GM23338 (cell line): Measurements from ENCODE around the gene BICDL2. TPM values are rescaled to one million over a fixed set of nuclear protein-coding genes. Genes with fewer than 3 reads are reported as not detected.

Experiments
- ATAC-seq: fragments of 200-7000 bp; cut with Tn5 transposase; 3 replicates; pipeline ENCODE4 v1.9.1; 2020
- DNase-seq: peaks from one replicate; pipeline ENCODE4 v3.0.0-alpha.2; 2015; ENCODE audit warnings: low spot score
- H2AFZ ChIP-seq: fragments of 200-600 bp; sonication (generic); 2 replicates; pipeline ENCODE4 v1.8.0; 2016; ENCODE audit warnings: antibody characterized with exemption, mild to moderate bottlenecking, moderate library complexity
- H3F3A ChIP-seq: fragments of 200-600 bp; sonication (generic); replicated peaks from 2 replicates; pipeline ENCODE4 v1.8.0; 2017; ENCODE audit warnings: antibody characterized with exemption, mixed run types, low read depth
- H3K27ac ChIP-seq: fragments of 200-600 bp; sonication (generic); 2 replicates; pipeline ENCODE4 v1.6.1; 2016; ENCODE audit warnings: low read depth
- H3K27me3 ChIP-seq: fragments of 200-600 bp; sonication (generic); 2 replicates; pipeline ENCODE4 v1.8.0; 2016; ENCODE audit warnings: mild to moderate bottlenecking, mixed run types, moderate library complexity; ENCODE audit not compliant: insufficient read depth
- H3K36me3 ChIP-seq: fragments of 200-600 bp; sonication (generic); 2 replicates; pipeline ENCODE4 v1.8.0; 2016; ENCODE audit warnings: mild to moderate bottlenecking; ENCODE audit not compliant: insufficient read depth
- H3K4me1 ChIP-seq: fragments of 200-600 bp; sonication (generic); 2 replicates; pipeline ENCODE4 v1.8.0; 2016; ENCODE audit warnings: mild to moderate bottlenecking, moderate library complexity; ENCODE audit not compliant: insufficient read depth
- H3K4me2 ChIP-seq: fragments of 200-600 bp; sonication (generic); 2 replicates; pipeline ENCODE4 v1.7.1; 2017; ENCODE audit warnings: mixed run types
- H3K4me3 ChIP-seq: fragments of 200-600 bp; sonication (generic); 2 replicates; pipeline ENCODE4 v1.6.1; 2016; ENCODE audit warnings: mixed run types
- H3K79me2 ChIP-seq: fragments of 200-600 bp; sonication (generic); replicated peaks from 2 replicates; pipeline ENCODE4 v1.8.0; 2017; ENCODE audit warnings: mild to moderate bottlenecking; ENCODE audit not compliant: insufficient read depth
- H3K9me2 ChIP-seq: fragments of 200-600 bp; sonication (generic); 2 replicates; pipeline ENCODE4 v1.8.0; 2017; ENCODE audit not compliant: insufficient read depth
- H4K20me1 ChIP-seq: fragments of 200-600 bp; sonication (generic); replicated peaks from 2 replicates; pipeline ENCODE4 v1.8.0; 2017; ENCODE audit warnings: mild to moderate bottlenecking; ENCODE audit not compliant: insufficient read depth
- H3K27ac Mint-ChIP-seq: 2 replicates; pipeline ENCODE4 v1.8.0; 2020; ENCODE audit warnings: inconsistent platforms, mild to moderate bottlenecking, moderate library complexity, mixed read lengths
- H3K27me3 Mint-ChIP-seq: 3 replicates; pipeline ENCODE4 v1.8.0; 2022; ENCODE audit warnings: low read depth, mild to moderate bottlenecking, moderate library complexity, mixed read lengths, inconsistent platforms; ENCODE audit not compliant: insufficient read depth, poor library complexity
- H3K36me3 Mint-ChIP-seq: 3 replicates; pipeline ENCODE4 v1.8.0; 2021; ENCODE audit warnings: low read depth, mild to moderate bottlenecking, inconsistent platforms, moderate library complexity, mixed read lengths
- H3K4me1 Mint-ChIP-seq: 3 replicates; pipeline ENCODE4 v1.8.0; 2020; ENCODE audit warnings: mild to moderate bottlenecking, inconsistent platforms, mixed read lengths
- H3K4me3 Mint-ChIP-seq: 3 replicates; pipeline ENCODE4 v1.8.0; 2021; ENCODE audit warnings: moderate library complexity, mild to moderate bottlenecking, inconsistent platforms, mixed read lengths
- H3K9me3 Mint-ChIP-seq: 3 replicates; pipeline ENCODE4 v1.8.0; 2020; ENCODE audit warnings: moderate library complexity, mild to moderate bottlenecking, inconsistent platforms, mixed read lengths
- CREB1 ChIP-seq: fragments of 250-450 bp; sonication (Bioruptor Pico); IDR thresholded peaks from 2 replicates; pipeline ENCODE4 v1.5.0; 2020; ENCODE audit warnings: low read depth, mild to moderate bottlenecking, moderate library complexity
- EZH2 ChIP-seq: fragments of 200-600 bp; sonication (generic); IDR thresholded peaks from one replicate; pipeline ENCODE4 v1.8.0; 2017; ENCODE audit warnings: antibody characterized with exemption, mild to moderate bottlenecking, low read depth; ENCODE audit not compliant: unreplicated experiment
- EZH2phosphoT487 ChIP-seq: fragments of 200-600 bp; sonication (generic); IDR thresholded peaks from one replicate; pipeline ENCODE4 v1.8.1; 2018; ENCODE audit warnings: antibody characterized with exemption; ENCODE audit not compliant: unreplicated experiment
- JUNB ChIP-seq: IDR thresholded peaks from one replicate; pipeline ENCODE4 v1.6.1; 2016; ENCODE audit warnings: antibody characterized with exemption; ENCODE audit not compliant: unreplicated experiment
- NANOG ChIP-seq: IDR thresholded peaks from 2 replicates; pipeline ENCODE4 v1.6.1; 2016; ENCODE audit warnings: antibody characterized with exemption, borderline replicate concordance
- POLR2AphosphoS5 ChIP-seq: IDR thresholded peaks from 2 replicates; pipeline ENCODE4 v1.6.1; 2016; ENCODE audit warnings: antibody characterized with exemption, low read depth
- STAT1 ChIP-seq: IDR thresholded peaks from one replicate; pipeline ENCODE4 v1.6.1; 2016; ENCODE audit warnings: antibody characterized with exemption; ENCODE audit not compliant: unreplicated experiment
- ZNF114 ChIP-seq: fragments of 250-450 bp; sonication (Bioruptor Pico); IDR thresholded peaks from 2 replicates; pipeline ENCODE4 v1.5.0; 2020; ENCODE audit warnings: mild to moderate bottlenecking, moderate library complexity
- ZNF331 ChIP-seq: fragments of 250-450 bp; sonication (Bioruptor Pico); IDR thresholded peaks from 2 replicates; pipeline ENCODE4 v1.5.0; 2020; ENCODE audit warnings: low read depth, mild to moderate bottlenecking, moderate library complexity
- polyA plus RNA-seq: library from polyadenylated mRNA; unstranded; fragments of >200 nt; fragmentation: Nextera tagmentation; extraction: Ambion mirVana; gene quantifications from 2 replicates; pipeline ENCODE4 v1.2.1, GENCODE V29; 2016
- total RNA-seq: library from RNA; depleted of rRNA; stranded (reverse); fragments of >200 nt; shearing (Covaris generic); gene quantifications from 2 replicates; pipeline ENCODE4 v1.2.3, GENCODE V29; 2014
- TF ChIP-seq, protein P1 (sequence below): IDR thresholded peaks from one replicate; pipeline ENCODE4 v1.6.1; 2018; ENCODE audit warnings: antibody characterized with exemption; ENCODE audit not compliant: unreplicated experiment
- TF ChIP-seq, protein P2 (sequence below), 2 experiments: fragments of 200-600 bp in 1 of 2; sonication (generic) in 1 of 2; conservative IDR thresholded peaks; 2 replicates each; pipeline versions ENCODE4 v1.5.1 to v1.6.1; 2016 to 2017; ENCODE audit warnings: antibody characterized with exemption in 2 of 2, low read depth in 2 of 2, mild to moderate bottlenecking in 2 of 2, moderate library complexity in 1 of 2
- TF ChIP-seq, protein P3 (sequence below): IDR thresholded peaks from 2 replicates; pipeline ENCODE4 v1.6.1; 2016; ENCODE audit warnings: antibody characterized with exemption
- TF ChIP-seq, protein P4 (sequence below): fragments of 250-450 bp; sonication (Bioruptor Pico); IDR thresholded peaks from 2 replicates; pipeline ENCODE4 v1.5.0; 2020; ENCODE audit warnings: mild to moderate bottlenecking, moderate library complexity

Gene BICDL2
- total and polyA plus RNA-seq, 2 experiments from 2014 or later, result 12.7 to 18.4 TPM

DNA sequence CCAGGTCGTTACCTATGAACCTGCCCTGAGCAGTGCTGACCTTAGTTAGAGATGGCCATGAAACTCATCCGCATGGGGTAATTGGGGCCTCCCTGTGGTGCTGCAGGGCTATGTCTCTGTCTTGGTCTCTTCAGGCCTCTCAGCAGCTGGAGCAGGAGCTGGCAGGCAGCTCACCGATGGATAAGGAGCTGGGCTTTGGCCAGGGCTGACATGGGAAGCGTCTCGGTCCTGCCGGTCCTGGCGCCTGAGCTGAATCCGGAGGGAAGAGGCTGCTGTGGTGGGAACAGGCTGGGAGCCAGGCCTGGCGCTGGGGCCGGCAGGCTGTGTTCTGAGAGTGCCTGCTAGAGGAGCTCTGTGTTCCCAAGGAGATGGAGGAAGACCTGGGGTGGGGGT, 38.8 kb upstream of the BICDL2 start (continued):
- TF ChIP-seq ZNF331 (CRISPR knock-in tag) (no peak), NANOG (no peak), POLR2AphosphoS5 (no peak)

DNA sequence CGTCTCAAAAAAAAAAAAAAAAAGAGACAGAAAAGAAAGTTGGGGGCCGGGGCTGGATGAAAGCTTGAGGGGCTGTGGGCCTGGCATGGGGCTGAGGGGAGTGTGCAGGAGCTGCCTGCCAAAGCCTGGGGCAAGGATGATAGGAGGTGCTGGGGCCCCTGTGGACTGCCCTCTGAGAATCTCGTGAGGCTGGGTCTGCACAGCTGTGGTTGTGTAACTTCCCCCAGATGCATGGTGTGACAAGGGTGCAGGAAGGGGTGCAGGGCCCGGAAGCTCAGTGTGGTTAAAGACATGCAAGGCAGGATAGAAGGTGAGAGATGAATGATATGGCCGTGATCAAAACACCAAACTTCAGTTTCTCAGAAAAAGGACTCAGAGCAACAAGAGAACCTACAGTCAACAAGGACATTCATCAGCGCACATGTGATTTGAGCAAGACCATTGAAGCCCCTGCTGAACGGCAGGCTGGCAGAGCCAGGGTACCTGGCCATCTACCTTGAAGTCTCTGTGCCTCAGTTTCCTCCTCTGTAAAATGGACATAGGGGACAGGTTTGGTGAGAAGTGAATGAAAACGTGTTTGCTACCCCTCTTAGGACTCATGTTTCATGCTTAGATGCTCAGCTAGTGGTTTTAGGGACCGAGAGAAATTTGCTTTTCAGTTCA, 38.2 kb upstream of the BICDL2 start:
- no peak overlapping the region for H3K4me3 ChIP-seq
- H3F3A ChIP-seq, result no peaks in the 10 kb centered on the region
- no peaks in the 10 kb centered on the region for H3K79me2 ChIP-seq
- Mint-ChIP-seq H3K4me3 (no peak overlapping the region), H3K4me1 (peaks cover 44% of the 10 kb centered on the region), H3K36me3 (peaks cover 22% of the 10 kb centered on the region), H3K27me3 (peaks cover 13% of the 10 kb centered on the region), H3K9me3 (no peaks in the 10 kb centered on the region; the same call in 2 of the 3 replicates), H3K27ac (no peak overlapping the region)
- DNase-seq, result no peak
- no peak overlapping the region for H3K27ac ChIP-seq
- H3K4me2 ChIP-seq, result no peak overlapping the region
- no peaks in the 10 kb centered on the region for H3K27me3 ChIP-seq
- no peaks in the 10 kb centered on the region for H3K36me3 ChIP-seq
- no peaks in the 10 kb centered on the region for H4K20me1 ChIP-seq
- no peak overlapping the region for H2AFZ ChIP-seq
- H3K9me2 ChIP-seq, result no peaks in the 10 kb centered on the region
- ATAC-seq, result no peak
- peaks cover 9% of the 10 kb centered on the region for H3K4me1 ChIP-seq
- no peak for TF ChIP-seq CREB1 (CRISPR knock-in tag)
- TF ChIP-seq, protein P1, sequence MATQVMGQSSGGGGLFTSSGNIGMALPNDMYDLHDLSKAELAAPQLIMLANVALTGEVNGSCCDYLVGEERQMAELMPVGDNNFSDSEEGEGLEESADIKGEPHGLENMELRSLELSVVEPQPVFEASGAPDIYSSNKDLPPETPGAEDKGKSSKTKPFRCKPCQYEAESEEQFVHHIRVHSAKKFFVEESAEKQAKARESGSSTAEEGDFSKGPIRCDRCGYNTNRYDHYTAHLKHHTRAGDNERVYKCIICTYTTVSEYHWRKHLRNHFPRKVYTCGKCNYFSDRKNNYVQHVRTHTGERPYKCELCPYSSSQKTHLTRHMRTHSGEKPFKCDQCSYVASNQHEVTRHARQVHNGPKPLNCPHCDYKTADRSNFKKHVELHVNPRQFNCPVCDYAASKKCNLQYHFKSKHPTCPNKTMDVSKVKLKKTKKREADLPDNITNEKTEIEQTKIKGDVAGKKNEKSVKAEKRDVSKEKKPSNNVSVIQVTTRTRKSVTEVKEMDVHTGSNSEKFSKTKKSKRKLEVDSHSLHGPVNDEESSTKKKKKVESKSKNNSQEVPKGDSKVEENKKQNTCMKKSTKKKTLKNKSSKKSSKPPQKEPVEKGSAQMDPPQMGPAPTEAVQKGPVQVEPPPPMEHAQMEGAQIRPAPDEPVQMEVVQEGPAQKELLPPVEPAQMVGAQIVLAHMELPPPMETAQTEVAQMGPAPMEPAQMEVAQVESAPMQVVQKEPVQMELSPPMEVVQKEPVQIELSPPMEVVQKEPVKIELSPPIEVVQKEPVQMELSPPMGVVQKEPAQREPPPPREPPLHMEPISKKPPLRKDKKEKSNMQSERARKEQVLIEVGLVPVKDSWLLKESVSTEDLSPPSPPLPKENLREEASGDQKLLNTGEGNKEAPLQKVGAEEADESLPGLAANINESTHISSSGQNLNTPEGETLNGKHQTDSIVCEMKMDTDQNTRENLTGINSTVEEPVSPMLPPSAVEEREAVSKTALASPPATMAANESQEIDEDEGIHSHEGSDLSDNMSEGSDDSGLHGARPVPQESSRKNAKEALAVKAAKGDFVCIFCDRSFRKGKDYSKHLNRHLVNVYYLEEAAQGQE, result no peak
- TF ChIP-seq, protein P2, sequence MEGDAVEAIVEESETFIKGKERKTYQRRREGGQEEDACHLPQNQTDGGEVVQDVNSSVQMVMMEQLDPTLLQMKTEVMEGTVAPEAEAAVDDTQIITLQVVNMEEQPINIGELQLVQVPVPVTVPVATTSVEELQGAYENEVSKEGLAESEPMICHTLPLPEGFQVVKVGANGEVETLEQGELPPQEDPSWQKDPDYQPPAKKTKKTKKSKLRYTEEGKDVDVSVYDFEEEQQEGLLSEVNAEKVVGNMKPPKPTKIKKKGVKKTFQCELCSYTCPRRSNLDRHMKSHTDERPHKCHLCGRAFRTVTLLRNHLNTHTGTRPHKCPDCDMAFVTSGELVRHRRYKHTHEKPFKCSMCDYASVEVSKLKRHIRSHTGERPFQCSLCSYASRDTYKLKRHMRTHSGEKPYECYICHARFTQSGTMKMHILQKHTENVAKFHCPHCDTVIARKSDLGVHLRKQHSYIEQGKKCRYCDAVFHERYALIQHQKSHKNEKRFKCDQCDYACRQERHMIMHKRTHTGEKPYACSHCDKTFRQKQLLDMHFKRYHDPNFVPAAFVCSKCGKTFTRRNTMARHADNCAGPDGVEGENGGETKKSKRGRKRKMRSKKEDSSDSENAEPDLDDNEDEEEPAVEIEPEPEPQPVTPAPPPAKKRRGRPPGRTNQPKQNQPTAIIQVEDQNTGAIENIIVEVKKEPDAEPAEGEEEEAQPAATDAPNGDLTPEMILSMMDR (conservative IDR thresholded peaks at IDR 0.05; ENCODE audit: low read depth in 2 of 2), result no peak
- no peak for TF ChIP-seq POLR2AphosphoS5
- no peak for TF ChIP-seq EZH2
- TF ChIP-seq, protein P3, sequence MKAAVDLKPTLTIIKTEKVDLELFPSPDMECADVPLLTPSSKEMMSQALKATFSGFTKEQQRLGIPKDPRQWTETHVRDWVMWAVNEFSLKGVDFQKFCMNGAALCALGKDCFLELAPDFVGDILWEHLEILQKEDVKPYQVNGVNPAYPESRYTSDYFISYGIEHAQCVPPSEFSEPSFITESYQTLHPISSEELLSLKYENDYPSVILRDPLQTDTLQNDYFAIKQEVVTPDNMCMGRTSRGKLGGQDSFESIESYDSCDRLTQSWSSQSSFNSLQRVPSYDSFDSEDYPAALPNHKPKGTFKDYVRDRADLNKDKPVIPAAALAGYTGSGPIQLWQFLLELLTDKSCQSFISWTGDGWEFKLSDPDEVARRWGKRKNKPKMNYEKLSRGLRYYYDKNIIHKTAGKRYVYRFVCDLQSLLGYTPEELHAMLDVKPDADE, result no peak
- TF ChIP-seq NANOG, result no peak
- TF ChIP-seq JUNB, result no peak
- TF ChIP-seq EZH2phosphoT487, result no peak
- TF ChIP-seq, protein P4, sequence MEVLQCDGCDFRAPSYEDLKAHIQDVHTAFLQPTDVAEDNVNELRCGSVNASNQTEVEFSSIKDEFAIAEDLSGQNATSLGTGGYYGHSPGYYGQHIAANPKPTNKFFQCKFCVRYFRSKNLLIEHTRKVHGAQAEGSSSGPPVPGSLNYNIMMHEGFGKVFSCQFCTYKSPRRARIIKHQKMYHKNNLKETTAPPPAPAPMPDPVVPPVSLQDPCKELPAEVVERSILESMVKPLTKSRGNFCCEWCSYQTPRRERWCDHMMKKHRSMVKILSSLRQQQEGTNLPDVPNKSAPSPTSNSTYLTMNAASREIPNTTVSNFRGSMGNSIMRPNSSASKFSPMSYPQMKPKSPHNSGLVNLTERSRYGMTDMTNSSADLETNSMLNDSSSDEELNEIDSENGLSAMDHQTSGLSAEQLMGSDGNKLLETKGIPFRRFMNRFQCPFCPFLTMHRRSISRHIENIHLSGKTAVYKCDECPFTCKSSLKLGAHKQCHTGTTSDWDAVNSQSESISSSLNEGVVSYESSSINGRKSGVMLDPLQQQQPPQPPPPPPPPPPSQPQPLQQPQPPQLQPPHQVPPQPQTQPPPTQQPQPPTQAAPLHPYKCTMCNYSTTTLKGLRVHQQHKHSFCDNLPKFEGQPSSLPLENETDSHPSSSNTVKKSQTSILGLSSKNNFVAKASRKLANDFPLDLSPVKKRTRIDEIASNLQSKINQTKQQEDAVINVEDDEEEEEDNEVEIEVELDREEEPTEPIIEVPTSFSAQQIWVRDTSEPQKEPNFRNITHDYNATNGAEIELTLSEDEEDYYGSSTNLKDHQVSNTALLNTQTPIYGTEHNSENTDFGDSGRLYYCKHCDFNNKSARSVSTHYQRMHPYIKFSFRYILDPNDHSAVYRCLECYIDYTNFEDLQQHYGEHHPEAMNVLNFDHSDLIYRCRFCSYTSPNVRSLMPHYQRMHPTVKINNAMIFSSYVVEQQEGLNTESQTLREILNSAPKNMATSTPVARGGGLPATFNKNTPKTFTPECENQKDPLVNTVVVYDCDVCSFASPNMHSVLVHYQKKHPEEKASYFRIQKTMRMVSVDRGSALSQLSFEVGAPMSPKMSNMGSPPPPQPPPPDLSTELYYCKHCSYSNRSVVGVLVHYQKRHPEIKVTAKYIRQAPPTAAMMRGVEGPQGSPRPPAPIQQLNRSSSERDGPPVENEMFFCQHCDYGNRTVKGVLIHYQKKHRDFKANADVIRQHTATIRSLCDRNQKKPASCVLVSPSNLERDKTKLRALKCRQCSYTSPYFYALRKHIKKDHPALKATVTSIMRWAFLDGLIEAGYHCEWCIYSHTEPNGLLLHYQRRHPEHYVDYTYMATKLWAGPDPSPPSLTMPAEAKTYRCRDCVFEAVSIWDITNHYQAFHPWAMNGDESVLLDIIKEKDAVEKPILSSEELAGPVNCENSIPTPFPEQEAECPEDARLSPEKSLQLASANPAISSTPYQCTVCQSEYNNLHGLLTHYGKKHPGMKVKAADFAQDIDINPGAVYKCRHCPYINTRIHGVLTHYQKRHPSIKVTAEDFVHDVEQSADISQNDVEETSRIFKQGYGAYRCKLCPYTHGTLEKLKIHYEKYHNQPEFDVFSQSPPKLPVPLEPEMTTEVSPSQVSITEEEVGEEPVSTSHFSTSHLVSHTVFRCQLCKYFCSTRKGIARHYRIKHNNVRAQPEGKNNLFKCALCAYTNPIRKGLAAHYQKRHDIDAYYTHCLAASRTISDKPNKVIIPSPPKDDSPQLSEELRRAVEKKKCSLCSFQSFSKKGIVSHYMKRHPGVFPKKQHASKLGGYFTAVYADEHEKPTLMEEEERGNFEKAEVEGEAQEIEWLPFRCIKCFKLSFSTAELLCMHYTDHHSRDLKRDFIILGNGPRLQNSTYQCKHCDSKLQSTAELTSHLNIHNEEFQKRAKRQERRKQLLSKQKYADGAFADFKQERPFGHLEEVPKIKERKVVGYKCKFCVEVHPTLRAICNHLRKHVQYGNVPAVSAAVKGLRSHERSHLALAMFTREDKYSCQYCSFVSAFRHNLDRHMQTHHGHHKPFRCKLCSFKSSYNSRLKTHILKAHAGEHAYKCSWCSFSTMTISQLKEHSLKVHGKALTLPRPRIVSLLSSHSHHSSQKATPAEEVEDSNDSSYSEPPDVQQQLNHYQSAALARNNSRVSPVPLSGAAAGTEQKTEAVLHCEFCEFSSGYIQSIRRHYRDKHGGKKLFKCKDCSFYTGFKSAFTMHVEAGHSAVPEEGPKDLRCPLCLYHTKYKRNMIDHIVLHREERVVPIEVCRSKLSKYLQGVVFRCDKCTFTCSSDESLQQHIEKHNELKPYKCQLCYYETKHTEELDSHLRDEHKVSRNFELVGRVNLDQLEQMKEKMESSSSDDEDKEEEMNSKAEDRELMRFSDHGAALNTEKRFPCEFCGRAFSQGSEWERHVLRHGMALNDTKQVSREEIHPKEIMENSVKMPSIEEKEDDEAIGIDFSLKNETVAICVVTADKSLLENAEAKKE (CRISPR knock-in tag), result no peak
- no peak for TF ChIP-seq STAT1
- TF ChIP-seq ZNF114 (CRISPR knock-in tag), result no peak
